Measurements from ENCODE around the gene GRIN1. TPM values are rescaled to one million over a fixed set of nuclear protein-coding genes. Genes with fewer than 3 reads are reported as not detected.

Gene GRIN1
- total and polyA plus RNA-seq, 2 of the 8 experiments (the other 6 are each of a cell fraction or from before 2014, with no cell fraction given): 0.48 to 2.1 TPM

DNA sequence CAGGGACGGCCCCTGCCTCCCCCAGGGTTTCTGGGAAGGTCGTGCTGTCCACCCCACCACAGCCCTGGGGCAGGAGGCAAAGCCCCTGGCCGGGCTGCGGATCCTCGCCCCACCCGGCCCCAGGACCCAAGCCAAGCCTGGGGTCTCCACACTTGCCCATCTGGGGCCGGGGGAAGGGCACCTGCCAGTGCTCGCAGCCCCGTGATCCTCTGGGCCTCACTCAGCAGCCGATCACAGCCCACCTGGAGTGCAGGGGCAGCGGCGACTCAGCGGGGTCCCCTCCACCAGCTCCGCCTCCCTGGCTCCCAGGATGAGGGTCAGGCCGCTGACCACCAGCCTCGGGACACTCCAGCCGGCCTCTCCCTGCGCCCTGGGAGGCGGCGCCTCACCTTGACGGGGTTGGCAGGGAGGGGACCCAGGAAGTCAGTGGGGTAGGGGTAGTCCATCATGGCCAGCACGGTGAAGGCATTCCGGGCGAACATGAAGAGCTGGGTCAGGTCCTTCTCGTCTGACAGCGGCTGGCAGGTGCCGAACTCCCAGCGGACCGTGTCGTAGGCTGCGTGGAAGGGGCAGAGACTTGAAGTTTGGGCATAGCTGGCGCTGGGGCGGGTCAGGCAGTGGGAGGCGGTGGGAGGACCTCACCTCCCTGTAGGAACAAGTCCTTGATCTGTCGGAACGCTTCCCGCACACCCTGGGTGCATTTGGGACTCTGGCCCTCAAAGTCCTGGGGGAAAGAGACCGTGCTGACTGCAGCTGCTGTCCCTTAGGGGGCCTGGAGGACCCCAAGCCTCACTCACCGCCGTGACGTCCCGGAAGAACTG is 26.2 kb upstream of the GRIN1 start:
- Histone ChIP-seq H3K27ac (ENCODE audit: low read depth, low read length) (no peak overlapping the region), H3K14ac (ENCODE audit: insufficient read length) (no peak overlapping the region), H2BK12ac (ENCODE audit: low read depth, low read length) (no peak overlapping the region), H3K9me3 (ENCODE audit: insufficient read depth in 2 of 2, low read depth in 1 of 2, low read length in 1 of 2) (no peaks in the 10 kb centered on the region), H3K23ac (ENCODE audit: insufficient read length) (no peak overlapping the region), H2BK120ac (replicated peaks; ENCODE audit: low read depth, low read length) (no peak overlapping the region), H2AFZ (ENCODE audit: low read length) (no peak overlapping the region), H3K4me2 (ENCODE audit: insufficient read depth in 1 of 2, low read depth in 2 of 2, low read length in 2 of 2) (no peak overlapping the region; a peak in 1 of 4 replicates), H3K79me1 (ENCODE audit: low read depth, low read length) (no peaks in the 10 kb centered on the region), H3K4ac (replicated peaks; ENCODE audit: insufficient read length, low read depth, low read length) (no peak overlapping the region), H4K91ac (replicated peaks; ENCODE audit: insufficient read length, low read length) (no peak overlapping the region), H3K18ac (ENCODE audit: extremely low read depth, low read length) (no peak overlapping the region), H2BK15ac (ENCODE audit: low read length) (no peak overlapping the region), H3K9ac (replicated peaks in 1 of 4; ENCODE audit: extremely low read depth in 1 of 4, low read depth in 3 of 4, low read length in 3 of 4) (no peak overlapping the region), H3K27me3 (replicated peaks in 1 of 4; ENCODE audit: control insufficient read depth in 3 of 4, extremely low read depth in 1 of 4, insufficient read depth in 3 of 4, low read length in 3 of 4) (peaks cover 15 to 36% (median 30%) of the 10 kb centered on the region in 4 experiments), H3K56ac (replicated peaks; ENCODE audit: insufficient read length, low read depth, low read length) (no peak overlapping the region), H3K79me2 (ENCODE audit: control insufficient read depth in 1 of 2, insufficient read depth in 2 of 2, low read length in 2 of 2) (no peaks in the 10 kb centered on the region), H4K8ac (ENCODE audit: extremely low read depth, insufficient read depth, low read length) (no peak overlapping the region), H2BK5ac (ENCODE audit: low read depth, low read length) (no peak overlapping the region), H4K5ac (ENCODE audit: insufficient read length, low read depth, low read length) (no peak overlapping the region), H2BK20ac (ENCODE audit: low read length) (no peak overlapping the region), H3K23me2 (ENCODE audit: low read depth, low read length) (peaks cover 3% of the 10 kb centered on the region; the same call in 1 of the 2 replicates), H4K20me1 (replicated peaks in 1 of 2; ENCODE audit: control insufficient read depth in 1 of 2, insufficient read depth in 2 of 2, low read length in 2 of 2) (peaks cover 0 to 4% of the 10 kb centered on the region in 2 experiments), H2AK5ac (ENCODE audit: low read depth, low read length) (no peak overlapping the region), H3K36me3 (ENCODE audit: control insufficient read depth in 2 of 4, insufficient read depth in 4 of 4, low read length in 3 of 4) (no peaks in the 10 kb centered on the region; a peak in 2 of 8 replicates), H3K4me3 (ENCODE audit: extremely low read depth in 1 of 4, insufficient read depth in 2 of 4, low read depth in 3 of 4, low read length in 4 of 4) (no peak overlapping the region), H3K4me1 (replicated peaks in 1 of 4; ENCODE audit: control insufficient read depth in 3 of 4, insufficient read depth in 4 of 4, low read length in 3 of 4) (peaks cover 0 to 7% (median under 1%) of the 10 kb centered on the region in 4 experiments; a peak in 3 of 7 replicates)
- POLR2A ChIA-PET (ENCODE audit: partially characterized antibody): interaction anchor here (0.7 to 1.3 kb wide), 5 partner anchors 13 to 132 kb away, joined by 3 to 4 read pairs (median 3); no protein-coding TSS in a partner anchor
- CTCF ChIA-PET (ENCODE audit: partially characterized antibody): interaction anchor here (0.5 to 2.1 kb wide), 13 partner anchors 9 to 121 kb away, joined by 3 to 8 read pairs (median 3); partner anchors contain the start of genes ANAPC2, NPDC1, SAPCD2 and SSNA1
- DNase-seq (ENCODE audit: low read depth in 1 of 2, low spot score in 2 of 2): no peak
- WGBS, 2 experiments (ENCODE audit: extremely low coverage in 1 of 2, insufficient coverage in 1 of 2, insufficient read length in 1 of 2, insufficient replicate concordance in 2 of 2, low coverage in 1 of 2, low lambda C conversion rate in 2 of 2, missing lambda C conversion rate in 1 of 2): 87% methylated on average over 32 of the region's 42 CpGs; no CpG with 5 or more reads in 1 of the 2 experiments
- no peak for FAIRE-seq
- TF ChIP-seq TAF1 (IDR thresholded peaks at IDR 0.05; ENCODE audit: low read depth, low read length) (no peak), HDAC2 (IDR thresholded peaks at IDR 0.05; ENCODE audit: borderline replicate concordance in 1 of 2, low read depth in 2 of 2, low read length in 2 of 2) (no peak), HDAC6 (IDR thresholded peaks at IDR 0.05; ENCODE audit: low read depth, low read length) (no peak), GTF2F1 (IDR thresholded peaks at IDR 0.05; ENCODE audit: borderline replicate concordance, low read depth, low read length) (no peak), CHD1 (IDR thresholded peaks at IDR 0.05; ENCODE audit: low read depth, low read length) (no peak), RFX5 (IDR thresholded peaks at IDR 0.05; ENCODE audit: borderline replicate concordance, low read depth, low read length) (no peak), MAFK (IDR thresholded peaks at IDR 0.05; ENCODE audit: low read depth, low read length) (no peak), SIX5 (IDR thresholded peaks at IDR 0.05; ENCODE audit: low read depth, low read length) (no peak), MAX (IDR thresholded peaks at IDR 0.05) (no peak), TAF7 (optimal IDR thresholded peaks at IDR 0.05; ENCODE audit: borderline replicate concordance, low read depth, low read length) (no peak), POU5F1 (IDR thresholded peaks at IDR 0.05; ENCODE audit: low read depth, low read length) (no peak), SIRT6 (IDR thresholded peaks at IDR 0.05; ENCODE audit: low read length) (no peak)

All from H1 (cell line).